Fibroblast of peridontal ligament (primary cell): Measurements from ENCODE around the gene PSORS1C2.

Experiments used
- DNase-seq: peaks from one replicate; pipeline ENCODE4 v3.0.0-alpha.2; 2010; ENCODE audit errors: extremely low read depth

PSORS1C2 gene

DNA sequence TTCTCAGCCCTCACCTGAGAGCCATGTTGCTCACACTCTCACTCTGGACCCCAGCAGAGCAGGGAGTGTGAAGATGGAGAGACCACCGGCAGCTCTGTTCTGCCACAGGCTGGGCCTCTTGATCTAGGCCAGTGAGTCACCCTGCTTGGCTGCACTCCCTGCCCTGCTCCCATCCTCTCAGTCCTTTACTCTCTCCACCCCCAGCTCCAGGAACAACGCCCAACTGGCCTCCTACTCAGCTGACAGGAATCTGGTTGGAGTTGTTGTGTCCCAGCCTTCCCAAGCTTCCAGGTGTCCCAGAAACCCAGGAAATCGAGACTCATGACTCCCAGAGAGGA lies 24.4 kb downstream of the PSORS1C2 start, which contains the start of gene PSORS1C1:
TSS of gene PSORS1C1 (plus strand) at position 260 of the 338 bp plus-strand sequence. CDS start 14,833 bp downstream, outside the sequence.
- peak; percentile 95 for DNase-seq

DNA sequence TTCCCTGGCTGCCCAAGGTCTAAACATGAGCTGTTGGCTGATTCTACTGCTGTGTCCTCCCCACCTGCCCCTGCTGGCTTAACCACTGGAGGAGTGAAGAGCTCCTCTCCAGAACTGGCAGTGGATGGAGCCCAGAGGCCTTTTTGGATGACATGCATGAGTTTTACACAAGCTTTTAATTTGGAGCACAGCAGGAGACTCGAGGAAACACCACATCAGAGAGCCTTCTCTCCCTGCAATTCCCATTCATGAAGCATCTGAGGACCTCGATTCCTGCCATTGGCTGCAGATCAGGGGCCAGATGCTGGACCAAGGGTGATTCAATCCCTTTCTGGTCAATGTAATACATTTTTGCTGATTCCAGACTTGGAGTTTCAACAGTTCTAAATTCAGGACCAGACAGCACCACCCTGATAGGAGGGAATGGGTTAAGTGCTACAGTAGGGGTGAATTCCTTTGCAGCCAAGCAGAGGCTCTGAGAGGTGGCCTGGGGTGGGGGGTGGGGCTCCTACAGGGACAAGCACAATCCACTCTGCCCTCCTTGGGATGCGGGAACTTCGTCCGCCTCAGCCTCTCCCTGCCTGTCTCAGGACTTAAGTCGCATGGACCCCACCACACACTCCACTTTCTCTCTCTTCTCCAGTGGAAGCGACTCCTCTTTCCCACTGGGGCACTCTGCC lies 24.9 kb downstream of the PSORS1C2 start:
- peak; percentile 94 for DNase-seq

DNA sequence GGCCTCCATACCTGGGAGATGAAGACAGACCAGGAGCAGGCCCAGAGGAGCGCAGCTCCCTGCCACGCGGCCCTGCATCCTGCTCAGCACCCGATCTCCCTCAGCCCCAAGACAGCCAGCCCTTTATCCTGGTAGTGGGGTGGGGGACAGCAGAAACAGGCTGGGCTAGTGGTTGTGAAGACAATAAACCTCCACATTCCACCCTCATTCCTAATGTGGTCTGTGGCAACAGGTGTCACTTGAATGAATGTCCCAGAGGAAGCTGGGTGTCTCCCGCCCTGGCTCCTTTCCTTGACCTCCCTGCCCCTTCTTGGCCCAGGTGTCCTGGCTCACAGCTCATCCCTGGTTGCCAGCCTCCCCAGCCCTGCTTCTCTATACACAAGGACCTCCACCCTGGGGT lies 26.4 kb downstream of the PSORS1C2 start, which contains the start of gene C6orf15:
TSS of gene C6orf15 (minus strand) at position 98 of the 400 bp plus-strand sequence. CDS start at position 78, 20 bp downstream.
- DNase-seq = no peak

DNA sequence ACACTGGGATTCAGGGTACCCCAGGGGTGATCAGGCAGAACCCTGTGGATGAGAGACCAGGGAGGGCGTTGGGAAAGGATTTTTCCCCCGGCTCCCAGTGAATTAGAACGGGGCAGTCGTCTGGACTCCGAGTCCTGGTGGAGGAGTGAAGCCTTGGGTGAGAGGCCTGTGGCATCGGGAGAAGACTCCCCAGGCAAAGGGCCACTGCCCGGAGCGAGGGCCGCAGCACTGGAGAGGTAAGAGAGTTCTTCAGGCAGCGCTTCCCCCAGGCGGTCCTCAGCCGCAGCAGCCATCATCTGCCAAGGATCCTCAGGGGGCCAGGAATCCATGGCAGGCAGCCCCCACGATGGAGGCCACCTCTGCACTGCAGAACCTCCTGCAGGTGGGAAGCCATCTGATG lies 27.2 kb downstream of the PSORS1C2 start:
- DNase-seq = no peak

DNA sequence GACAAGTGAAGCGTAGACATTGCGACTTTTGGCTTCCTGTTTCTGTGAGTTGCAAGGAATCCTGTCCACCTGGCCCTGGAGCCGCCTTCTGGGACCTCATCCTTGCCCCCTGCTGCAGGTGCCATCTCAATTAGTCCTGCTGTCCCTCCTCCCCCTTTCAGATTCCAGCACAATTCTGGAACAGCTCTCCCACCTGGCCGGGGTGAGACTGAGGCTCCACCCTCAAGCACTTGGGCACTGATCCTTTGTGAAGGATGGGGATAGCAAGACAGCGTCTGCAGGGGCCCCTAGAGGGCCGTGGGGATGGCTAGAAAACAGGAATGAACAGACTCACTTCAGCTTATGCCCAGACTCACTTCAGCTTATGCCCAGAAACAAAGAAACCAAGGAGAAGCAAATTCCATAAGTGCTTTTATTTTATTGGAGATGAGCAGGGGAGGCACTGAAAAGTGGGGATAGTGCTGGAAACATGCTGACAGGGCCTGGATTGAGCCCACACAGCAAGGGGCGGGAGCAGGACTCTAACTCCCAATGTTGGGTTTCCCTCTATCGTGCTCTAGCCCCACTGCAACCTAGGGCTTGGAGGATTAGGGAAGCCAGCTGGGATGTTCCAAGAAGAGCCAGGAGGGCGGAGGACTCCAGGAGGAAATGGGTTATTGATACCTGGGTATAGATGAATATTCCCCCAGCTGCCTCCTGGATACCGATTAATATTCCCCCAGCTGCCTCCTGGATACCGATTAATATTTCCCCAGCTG lies 27.9 kb downstream of the PSORS1C2 start:
- no peak for DNase-seq

DNA sequence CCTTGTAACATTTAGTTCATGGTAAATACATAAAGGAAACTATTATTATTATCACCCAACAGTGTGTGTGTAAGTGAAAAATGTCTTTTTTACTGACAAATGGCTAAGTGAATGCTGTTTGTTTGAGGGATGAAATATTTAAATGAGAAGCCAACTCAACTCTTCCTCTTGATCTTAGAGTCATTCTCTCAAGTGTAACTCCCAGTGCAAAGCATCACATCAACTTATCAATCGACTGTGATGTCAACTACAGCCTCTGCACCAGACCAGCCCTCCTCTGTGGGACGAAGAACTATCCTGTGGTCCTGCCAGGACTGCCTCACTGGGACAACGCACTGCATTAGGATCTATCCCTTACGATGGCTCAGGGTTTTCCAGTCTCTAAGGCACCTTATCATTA lies 31.8 kb downstream of the PSORS1C2 start:
- no peak for DNase-seq

DNA sequence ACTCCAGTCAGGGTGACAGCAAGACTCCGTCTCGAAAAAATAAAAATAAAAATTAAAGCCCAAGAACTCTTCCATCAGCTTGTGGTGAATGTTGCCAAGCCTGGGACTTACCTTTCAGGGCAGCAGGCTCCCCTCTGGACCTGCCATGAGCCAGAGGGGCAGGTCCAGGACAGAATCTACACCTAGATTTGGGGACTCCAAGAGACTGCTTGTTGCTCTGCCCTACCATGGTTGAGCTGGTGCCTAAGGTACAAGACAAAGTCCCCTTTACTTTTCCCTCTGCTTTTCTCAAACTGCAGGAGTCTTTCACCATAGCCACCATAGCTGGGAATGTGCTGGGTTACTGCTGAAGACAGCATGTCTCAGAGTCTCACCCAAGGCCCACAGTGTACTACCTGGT lies 35.7 kb downstream of the PSORS1C2 start:
- no peak for DNase-seq

DNA sequence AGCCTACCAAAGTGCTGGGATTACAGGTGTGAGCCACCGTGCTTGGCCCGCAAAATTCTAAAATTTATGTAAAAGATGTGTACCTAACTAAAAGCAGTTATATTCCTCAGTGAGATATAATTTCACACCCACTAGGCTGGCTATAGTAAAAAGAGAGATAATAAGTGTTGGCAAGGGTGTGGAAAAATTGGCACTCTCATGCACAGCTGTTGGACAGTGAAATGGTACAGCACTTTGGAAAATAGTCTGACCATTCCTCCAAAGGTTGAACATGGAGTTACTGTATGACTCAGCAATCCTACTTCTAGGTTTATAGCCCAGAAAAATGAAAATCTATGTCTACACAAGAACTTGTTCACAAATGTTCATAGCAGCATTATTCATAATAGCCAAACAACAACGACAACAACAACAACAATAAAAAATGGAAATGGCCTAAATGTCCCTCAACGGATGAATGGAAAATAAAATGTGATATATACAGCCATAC lies 40.4 kb downstream of the PSORS1C2 start:
- peak; percentile 8 for DNase-seq

DNA sequence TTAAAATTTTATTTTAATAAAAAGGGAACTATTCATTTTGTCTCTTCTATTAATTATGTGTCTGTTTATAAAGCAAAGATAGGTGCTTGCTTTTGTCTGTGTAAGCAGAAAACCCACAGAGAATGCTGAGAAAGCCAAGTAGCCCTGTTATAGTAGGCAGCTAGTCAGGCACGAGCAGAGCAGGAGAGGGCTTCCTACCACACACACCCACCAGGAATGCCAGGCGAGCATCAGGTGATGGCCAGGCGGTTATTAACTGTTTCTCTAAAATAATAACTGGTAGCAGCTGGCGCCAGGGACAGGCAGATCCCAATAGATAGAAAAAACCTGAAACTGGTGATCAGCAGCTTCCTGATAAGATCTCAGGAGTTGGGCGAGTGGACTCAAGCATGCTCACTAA lies 42.2 kb downstream of the PSORS1C2 start:
- DNase-seq = no peak

DNA sequence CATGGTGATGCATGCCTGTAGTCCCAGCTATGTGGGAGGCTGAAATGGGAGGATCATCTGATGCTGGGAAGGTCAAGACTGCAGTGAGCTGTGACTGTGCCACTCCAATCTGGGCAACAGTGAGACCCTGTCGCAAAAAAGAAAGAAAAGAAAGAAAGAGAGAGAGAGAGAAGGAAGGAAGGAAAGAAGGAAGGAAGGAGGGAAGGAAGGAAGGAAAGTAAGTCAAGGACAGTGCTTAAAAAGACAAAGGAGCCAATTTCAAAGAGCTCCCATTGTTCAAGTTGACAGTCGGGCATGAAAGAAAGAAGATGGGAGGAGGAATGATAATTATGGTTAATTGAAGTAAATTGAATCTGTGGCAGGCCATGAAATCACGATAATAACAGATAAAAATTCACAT lies 42.7 kb downstream of the PSORS1C2 start:
- no peak for DNase-seq

DNA sequence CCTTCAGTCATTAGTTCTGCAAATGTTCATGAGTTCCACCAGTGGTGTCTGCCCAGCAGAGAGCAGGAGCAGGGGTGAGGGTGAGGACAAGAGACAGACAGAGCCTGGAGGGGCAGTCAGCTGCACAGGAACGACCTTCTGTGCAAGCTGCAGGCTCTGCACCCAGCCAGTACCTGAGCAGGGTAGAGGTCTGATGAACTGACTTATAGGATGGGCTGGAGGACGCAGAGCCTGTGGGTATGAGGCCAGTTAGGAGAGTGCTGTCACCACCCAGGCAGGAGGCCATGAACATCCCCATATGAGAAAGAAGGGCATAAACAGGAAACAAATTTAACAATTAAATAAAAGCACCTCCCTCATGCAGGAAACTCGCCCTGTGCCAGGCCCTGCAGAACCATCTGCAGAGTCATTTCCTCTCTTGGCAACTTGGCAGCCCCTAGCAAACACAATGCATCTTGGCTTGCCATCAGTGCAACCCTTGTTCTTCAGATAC lies 44.4 kb downstream of the PSORS1C2 start:
- DNase-seq = no peak

DNA sequence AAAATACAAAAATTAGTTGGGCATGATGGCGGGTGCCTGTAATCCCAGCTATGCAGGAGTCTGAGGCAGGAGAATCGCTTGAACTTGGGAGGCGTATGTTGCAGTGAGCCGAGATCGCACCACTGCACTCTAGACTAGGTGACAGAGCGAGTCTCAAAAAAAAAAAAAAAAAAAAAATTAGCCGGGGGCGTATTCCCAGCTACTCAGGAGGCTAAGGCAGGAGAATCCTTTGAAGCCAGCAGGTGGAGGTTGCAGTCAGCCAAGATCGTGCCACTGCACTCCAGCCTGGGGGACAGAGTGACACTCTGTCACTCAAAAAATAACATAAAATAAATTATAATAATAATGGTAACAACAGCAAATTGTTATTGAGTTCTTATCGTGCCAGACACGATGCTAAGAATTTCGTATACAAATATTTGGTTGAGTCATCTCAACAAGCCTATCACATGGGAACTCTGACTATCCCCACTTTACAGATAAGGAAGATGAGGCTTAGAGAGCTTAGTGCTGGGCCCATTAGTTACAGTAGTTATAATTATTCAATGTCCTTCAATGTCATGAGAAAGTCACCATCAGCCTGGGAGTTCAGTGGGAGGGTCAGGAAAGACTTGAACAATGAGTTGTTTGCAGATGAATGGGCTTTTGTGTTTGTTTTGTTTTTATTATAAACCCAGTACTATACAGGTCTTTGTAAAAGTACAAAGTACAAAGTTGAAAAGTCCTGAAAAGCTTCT lies 45.9 kb downstream of the PSORS1C2 start:
- no peak for DNase-seq

DNA sequence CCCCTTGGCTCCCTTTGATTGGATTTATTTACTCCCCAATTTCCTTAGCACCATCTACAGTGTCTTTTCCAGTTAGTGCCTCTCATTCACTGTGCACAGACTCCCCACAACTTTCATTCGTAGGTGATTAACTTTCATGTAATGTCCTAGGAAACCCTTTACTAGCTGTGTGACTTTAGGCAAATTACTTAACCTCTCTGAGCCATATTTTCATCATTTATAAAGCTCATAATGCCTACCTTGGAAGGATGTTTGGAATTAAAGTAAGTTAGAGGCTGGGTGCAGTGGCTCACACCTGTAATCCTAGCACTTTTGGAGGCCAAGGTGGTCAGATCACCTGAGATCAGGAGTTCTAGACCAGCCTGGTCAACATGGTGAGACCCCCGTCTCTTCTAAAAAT lies 46.6 kb downstream of the PSORS1C2 start:
- no peak for DNase-seq

DNA sequence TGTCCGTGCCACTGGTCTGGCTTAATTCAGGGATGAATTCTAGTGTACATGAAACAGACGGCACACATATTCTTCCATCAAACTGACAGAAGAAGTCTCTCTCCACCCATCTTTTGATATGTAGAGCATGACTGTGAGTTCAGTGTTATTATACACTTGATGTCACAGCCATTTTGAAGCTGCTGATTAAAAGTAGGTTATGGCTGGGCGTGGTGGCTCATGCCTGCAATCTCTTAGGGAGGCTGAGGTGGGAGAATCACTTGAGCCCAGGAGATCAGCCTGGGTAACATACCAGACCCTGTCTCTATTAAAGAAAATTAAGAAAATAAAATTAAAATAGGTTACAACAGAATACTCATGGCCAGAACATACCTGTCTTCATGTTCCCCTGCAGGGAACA lies 47.2 kb downstream of the PSORS1C2 start:
- no peak for DNase-seq

DNA sequence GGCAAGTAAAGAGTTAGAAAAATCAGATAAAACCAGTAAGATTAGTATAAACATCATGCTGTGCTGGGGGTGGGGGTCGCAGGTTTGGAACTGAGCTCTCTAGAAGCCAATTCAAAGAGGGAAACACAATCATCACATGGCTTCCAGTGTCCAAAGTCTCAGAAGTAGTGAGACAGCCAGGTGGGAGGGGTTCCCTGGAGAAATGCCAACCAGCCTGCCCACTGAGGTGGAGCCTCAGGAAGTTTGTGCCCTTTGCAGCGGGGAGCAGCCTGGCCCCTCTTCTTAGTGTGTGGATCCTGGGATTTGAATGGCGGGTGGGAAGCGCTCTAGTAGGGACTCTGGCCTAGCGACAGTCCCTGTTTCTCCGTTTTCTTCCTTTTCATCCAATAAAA lies 47.9 kb downstream of the PSORS1C2 start:
- DNase-seq = no peak

DNA sequence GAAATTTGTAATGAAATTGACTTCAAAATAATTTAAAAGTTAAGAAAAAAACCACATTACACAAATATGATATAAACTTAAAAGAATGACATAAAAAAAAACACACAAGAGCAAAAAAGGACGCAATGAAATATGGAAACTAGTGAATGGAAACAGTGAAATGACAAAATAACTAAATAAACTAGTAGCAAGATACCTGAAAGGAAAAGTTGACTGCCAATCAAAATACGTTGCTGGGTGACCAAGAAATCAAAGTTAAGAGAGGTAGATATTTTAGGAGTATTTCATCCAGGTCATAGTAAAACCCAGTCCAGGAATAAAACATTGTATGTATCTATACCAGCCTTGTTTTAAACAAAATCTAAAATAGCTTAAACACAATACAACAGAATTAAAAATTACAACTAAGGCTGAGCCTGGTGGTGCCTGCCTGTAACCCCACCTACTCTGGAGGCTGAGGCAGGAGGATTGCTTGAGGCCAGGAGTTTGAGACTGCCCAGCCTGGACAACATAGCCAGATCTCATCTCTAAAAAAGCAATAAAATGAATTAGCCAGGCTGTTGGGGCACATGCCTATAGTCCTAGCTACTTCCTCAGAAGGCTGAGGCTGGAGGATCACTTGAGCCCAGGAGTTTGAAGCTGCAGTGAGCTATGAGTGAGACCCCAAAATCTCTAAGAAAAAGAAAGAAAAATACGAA lies 48.4 kb downstream of the PSORS1C2 start:
- DNase-seq = no peak
